Myocyte (in vitro differentiated cells): ENCODE results near the gene ORC1. TPM values are rescaled to one million over a fixed set of nuclear protein-coding genes. Genes with fewer than 3 reads are reported as not detected.

Experiments used
- DNase-seq: peaks from one replicate; pipeline ENCODE4 v3.0.0-alpha.2; 2012; ENCODE audit warnings: low read depth
- total RNA-seq: library from RNA; depleted of rRNA; stranded (reverse); fragments of >200 nt; gene quantifications from 2 replicates; pipeline ENCODE4 v1.2.3, GENCODE V29; 2014

Gene ORC1
- total RNA-seq, 1 donor from 2014 or later, result 0.11 TPM

DNA sequence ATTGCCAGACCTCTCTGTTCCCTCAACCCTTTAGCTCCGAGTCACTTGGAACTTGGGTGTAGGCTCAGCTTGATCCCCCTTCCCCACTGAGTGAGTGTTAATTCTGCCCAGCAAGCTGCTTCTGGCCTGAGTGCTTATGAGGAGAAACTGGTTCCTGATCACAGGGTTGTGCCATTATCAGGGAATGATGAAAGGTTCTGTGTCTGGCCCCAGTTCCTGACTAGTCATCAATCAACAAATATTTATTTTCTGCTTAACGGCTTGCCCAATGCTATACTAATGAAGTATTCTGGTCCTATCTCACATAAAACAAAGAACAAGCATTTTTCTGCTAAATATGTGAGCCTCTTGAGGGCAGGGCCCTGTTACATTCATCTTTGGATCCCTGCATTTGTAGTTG, 59.0 kb downstream of the ORC1 start:
- no peak for DNase-seq

GRCh38 chr1:52343979-52344378, 60.2 kb downstream of the ORC1 start:
- DNase-seq, result no peak

- DNase-seq, result no peak
These were observed 62.5 kb downstream of the ORC1 start for GRCh38 chr1:52341655-52342260.

- no peak for DNase-seq
These were observed 66.8 kb downstream of the ORC1 start for GRCh38 chr1:52337439-52337838.

DNA sequence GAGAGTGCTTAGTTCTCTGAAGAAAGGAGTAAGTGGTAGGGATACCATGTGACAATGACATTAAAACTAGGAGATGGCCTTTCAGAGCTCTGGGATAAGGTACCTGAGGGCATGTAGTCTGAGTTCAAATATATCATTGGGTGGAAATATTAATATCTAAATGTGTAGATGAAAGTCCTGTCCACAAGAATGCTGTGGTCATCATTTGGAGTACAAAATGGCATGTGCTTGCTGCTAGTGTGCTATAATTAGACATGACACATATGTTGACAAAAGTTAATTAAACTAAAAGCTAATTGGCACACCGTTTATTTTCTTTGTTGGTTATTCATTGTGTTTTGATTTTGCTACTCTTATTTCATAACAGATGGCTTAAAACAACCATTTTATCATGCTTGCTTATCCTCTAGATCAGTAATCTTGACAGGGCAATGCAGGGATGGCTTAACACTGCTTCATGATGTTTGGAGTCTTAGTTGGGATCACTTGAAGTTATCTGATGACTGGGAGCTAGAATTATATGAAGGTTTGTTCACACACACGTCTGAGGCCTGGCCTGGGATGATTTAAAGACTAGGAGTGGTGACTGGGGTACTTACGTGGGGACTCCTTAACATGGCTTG, 69.2 kb downstream of the ORC1 start:
- peak; percentile 70 for DNase-seq

- no peak for DNase-seq
These were observed 71.8 kb downstream of the ORC1 start for GRCh38 chr1:52332411-52332810.

DNA sequence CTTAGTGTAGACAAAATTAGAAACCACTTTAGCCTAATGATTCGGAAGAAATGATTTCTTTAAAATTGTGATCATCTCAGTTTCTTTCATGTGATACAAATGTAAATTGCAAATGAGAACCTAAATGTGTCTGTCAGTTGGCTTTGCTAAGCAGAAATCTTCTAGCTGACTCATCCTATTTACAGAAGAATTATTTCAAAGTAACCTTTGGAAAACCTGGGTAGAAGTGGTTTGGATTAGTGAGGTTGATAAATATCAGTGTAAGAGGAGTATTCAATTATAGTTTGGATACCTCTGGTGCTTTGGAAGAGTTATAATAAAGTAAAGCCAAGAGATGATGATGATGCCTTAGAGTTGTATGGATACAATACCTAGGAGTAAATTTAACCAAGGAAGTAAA, 75.6 kb downstream of the ORC1 start:
- DNase-seq, result no peak

DNA sequence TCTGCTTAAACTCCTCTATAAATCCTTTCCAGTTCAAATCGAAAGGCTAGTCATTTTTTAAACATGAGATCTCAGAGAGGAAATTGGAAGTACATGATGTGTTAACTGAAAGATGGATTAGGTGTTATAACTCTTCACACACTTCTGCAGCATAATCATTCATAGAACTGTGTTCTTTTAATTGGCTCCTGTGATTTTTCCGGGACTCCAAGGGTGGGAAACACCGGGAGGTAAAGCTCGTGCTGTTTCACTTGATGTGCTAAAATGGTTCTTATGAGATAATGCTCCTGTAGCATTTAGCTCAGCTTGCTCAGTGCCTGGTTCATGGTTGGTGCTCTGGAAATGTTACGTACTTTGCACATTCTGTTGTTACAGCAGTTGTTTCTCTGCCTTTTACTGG, 78.4 kb downstream of the ORC1 start:
- DNase-seq, result no peak

DNA sequence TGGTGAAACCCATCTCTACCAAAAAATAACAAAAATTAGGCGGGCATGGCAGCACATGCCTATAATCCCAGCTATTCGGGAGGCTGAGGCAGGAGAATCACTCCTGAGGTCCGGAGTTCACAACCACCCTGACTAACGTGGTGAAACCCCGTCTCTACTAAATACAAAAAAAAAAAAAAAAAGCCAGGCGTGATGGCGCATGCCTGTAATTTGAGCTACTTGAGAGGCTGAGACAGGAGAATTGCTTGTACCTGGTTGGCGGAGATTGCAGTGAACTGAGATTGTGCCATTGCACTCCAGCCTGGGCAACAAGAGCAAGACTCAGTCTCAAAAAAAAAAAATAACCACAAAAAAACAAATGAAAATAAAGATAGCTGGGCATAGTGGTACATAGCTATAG, 80.5 kb downstream of the ORC1 start:
- DNase-seq, result no peak

Other genes with a start within 250 kb of the ORC1 start
- gene CC2D1B, start 38.2 kb downstream of the ORC1 start, total RNA-seq, result 29.9 and 37.4 TPM in 2 replicates
- gene PRPF38A, start 179 bp upstream of the ORC1 start, total RNA-seq, result 11.2 TPM in 2 replicates
- gene TUT4, start 148.7 kb upstream of the ORC1 start, total RNA-seq, result 30.9 and 66.6 TPM in 2 replicates
- gene GPX7, start 197.9 kb upstream of the ORC1 start, total RNA-seq, result 33.8 and 103 TPM in 2 replicates
- not detected in 2 replicates for gene SHISAL2A, start 228.7 kb upstream of the ORC1 start, total RNA-seq